Transverse colon (tissue), 4 donors: ENCODE measurements around the gene SPI1. TPM values are rescaled to one million over a fixed set of nuclear protein-coding genes. Genes with fewer than 3 reads are reported as not detected.

Experiments used
- small RNA-seq, 4 donors: library from RNA; depleted of rRNA; stranded (forward); fragments of <200 nt; gene quantifications; one replicate each; pipeline ENCODE3, GENCODE V24; 2016
- total RNA-seq, 4 donors: library from RNA; depleted of rRNA; stranded (reverse); fragments of >200 nt; gene quantifications; one replicate each; pipeline ENCODE4 v1.1.0, GENCODE V29; 2016

The SPI1 gene
- total RNA-seq, 4 donors from 2014 or later: 7.1 to 35.5 (median 17.2) TPM

Small RNA genes within 50 kb of the gene (small RNA-seq; reads per million reads assigned to genes)
- 0 reads per million in 4 donors for gene MIR4487

Other genes starting within 250 kb of the SPI1 start
- gene ARFGAP2, start 201.7 kb downstream of the SPI1 start, total RNA-seq: 100 to 1,000 TPM; 123 to 213 (median 132) TPM
- gene PACSIN3, start 192.1 kb downstream of the SPI1 start, total RNA-seq: 10 to 100 TPM in 2 of 4 donors, 1 to 10 TPM in 2; 1.2 to 13.9 (median 9.8) TPM
- 10 to 100 TPM in 3 of 4 donors, 1 to 10 TPM in 1; 8.6 to 45.4 (median 28.6) TPM for gene DDB2, start 163.6 kb downstream of the SPI1 start, total RNA-seq
- 100 to 1,000 TPM in 1 of 4 donors, 10 to 100 TPM in 3; 66.3 to 120 (median 88.9) TPM for gene ACP2, start 129.7 kb downstream of the SPI1 start, total RNA-seq
- 100 to 1,000 TPM in 3 of 4 donors, 10 to 100 TPM in 1; 28.7 to 124 (median 113) TPM for gene NR1H3, start 120.6 kb downstream of the SPI1 start, total RNA-seq
- gene MADD, start 108.4 kb downstream of the SPI1 start, total RNA-seq: 100 to 1,000 TPM in 1 of 4 donors, 10 to 100 TPM in 3; 64.3 to 285 (median 71.8) TPM
- not detected for gene MYBPC3, start 25.8 kb downstream of the SPI1 start, total RNA-seq
- gene SLC39A13, start 30.0 kb upstream of the SPI1 start, total RNA-seq: 10 to 100 TPM; 19.9 to 56.9 (median 43.1) TPM
- gene PSMC3, start 47.9 kb upstream of the SPI1 start, total RNA-seq: 100 to 1,000 TPM in 2 of 4 donors, 10 to 100 TPM in 2; 56.5 to 252 (median 91.4) TPM
- not detected for gene RAPSN, start 70.6 kb upstream of the SPI1 start, total RNA-seq
- 100 to 1,000 TPM in 2 of 4 donors, 10 to 100 TPM in 2; 82.9 to 248 (median 96.7) TPM for gene CELF1, start 174.6 kb upstream of the SPI1 start, total RNA-seq
- gene PTPMT1, start 187.1 kb upstream of the SPI1 start, total RNA-seq: 10 to 100 TPM; 19.1 to 79.1 (median 74.1) TPM
- gene KBTBD4, start 200.4 kb upstream of the SPI1 start, total RNA-seq: 10 to 100 TPM in 3 of 4 donors, 1 to 10 TPM in 1; 9.4 to 20.3 (median 16.5) TPM
- 100 to 1,000 TPM in 3 of 4 donors, 10 to 100 TPM in 1; 72.6 to 256 (median 213) TPM for gene NDUFS3, start 200.5 kb upstream of the SPI1 start, total RNA-seq
- under 1 TPM in 1 of 4 donors, not detected in 3; 0.41 TPM for gene FAM180B, start 208.1 kb upstream of the SPI1 start, total RNA-seq
- 1 to 10 TPM in 3 of 4 donors, under 1 TPM in 1; 0.68 to 7.8 (median 1.8) TPM for gene C1QTNF4, start 215.9 kb upstream of the SPI1 start, total RNA-seq